ENCODE data around the gene SNTG2. TPM values are rescaled to one million over a fixed set of nuclear protein-coding genes. Genes with fewer than 3 reads are reported as not detected.

Gene SNTG2
- total RNA-seq, 1 donor from 2014 or later: 23.2 TPM

GRCh38 chr2:1266351-1266750 lies 315.7 kb downstream of the SNTG2 start:
- Mint-ChIP-seq H3K4me1 (ENCODE audit: unreplicated experiment) (peaks cover 5% of the 10 kb centered on the region), H3K4me3 (ENCODE audit: unreplicated experiment) (no peak overlapping the region), H3K27ac (ENCODE audit: unreplicated experiment) (no peak overlapping the region), H3K9me3 (ENCODE audit: unreplicated experiment) (no peaks in the 10 kb centered on the region), H3K27me3 (ENCODE audit: unreplicated experiment) (no peaks in the 10 kb centered on the region), H3K36me3 (ENCODE audit: low read depth, unreplicated experiment) (no peaks in the 10 kb centered on the region)
- no peak for DNase-seq (ENCODE audit: low spot score)
- TF ChIP-seq CTCF (IDR thresholded peaks at IDR 0.05; ENCODE audit: unreplicated experiment): no peak

- no peaks in the 10 kb centered on the region for H3K27me3 Mint-ChIP-seq (ENCODE audit: unreplicated experiment)
- TF ChIP-seq CTCF (IDR thresholded peaks at IDR 0.05; ENCODE audit: unreplicated experiment): no peak
- no peaks in the 10 kb centered on the region for H3K9me3 Mint-ChIP-seq (ENCODE audit: unreplicated experiment)
- DNase-seq (ENCODE audit: low spot score): no peak
- no peaks in the 10 kb centered on the region for H3K36me3 Mint-ChIP-seq (ENCODE audit: low read depth, unreplicated experiment)
- H3K4me1 Mint-ChIP-seq (ENCODE audit: unreplicated experiment): peaks cover 5% of the 10 kb centered on the region
- no peak overlapping the region for H3K4me3 Mint-ChIP-seq (ENCODE audit: unreplicated experiment)
- no peak overlapping the region for H3K27ac Mint-ChIP-seq (ENCODE audit: unreplicated experiment)
Measured at GRCh38 chr2:1268034-1268433, 317.4 kb downstream of the SNTG2 start.

- H3K4me1 Mint-ChIP-seq (ENCODE audit: unreplicated experiment): no peaks in the 10 kb centered on the region
- H3K27ac Mint-ChIP-seq (ENCODE audit: unreplicated experiment): no peak overlapping the region
- no peaks in the 10 kb centered on the region for H3K27me3 Mint-ChIP-seq (ENCODE audit: unreplicated experiment)
- H3K36me3 Mint-ChIP-seq (ENCODE audit: low read depth, unreplicated experiment): peaks cover 9% of the 10 kb centered on the region
- H3K4me3 Mint-ChIP-seq (ENCODE audit: unreplicated experiment): no peak overlapping the region
- no peak for TF ChIP-seq CTCF (IDR thresholded peaks at IDR 0.05; ENCODE audit: unreplicated experiment)
- H3K9me3 Mint-ChIP-seq (ENCODE audit: unreplicated experiment): no peaks in the 10 kb centered on the region
- no peak for DNase-seq (ENCODE audit: low spot score)
Measured at GRCh38 chr2:1269812-1270211, 319.2 kb downstream of the SNTG2 start.

GRCh38 chr2:1272835-1273234 lies 322.2 kb downstream of the SNTG2 start:
- Mint-ChIP-seq H3K36me3 (ENCODE audit: low read depth, unreplicated experiment) (peaks cover 9% of the 10 kb centered on the region), H3K27me3 (ENCODE audit: unreplicated experiment) (no peaks in the 10 kb centered on the region), H3K9me3 (ENCODE audit: unreplicated experiment) (no peaks in the 10 kb centered on the region), H3K4me3 (ENCODE audit: unreplicated experiment) (no peak overlapping the region), H3K4me1 (ENCODE audit: unreplicated experiment) (no peaks in the 10 kb centered on the region), H3K27ac (ENCODE audit: unreplicated experiment) (no peak overlapping the region)
- DNase-seq (ENCODE audit: low spot score): no peak
- no peak for TF ChIP-seq CTCF (IDR thresholded peaks at IDR 0.05; ENCODE audit: unreplicated experiment)

GRCh38 chr2:1277634-1278033 lies 327.0 kb downstream of the SNTG2 start:
- no peak for DNase-seq (ENCODE audit: low spot score)
- no peaks in the 10 kb centered on the region for H3K9me3 Mint-ChIP-seq (ENCODE audit: unreplicated experiment)
- no peak overlapping the region for H3K4me3 Mint-ChIP-seq (ENCODE audit: unreplicated experiment)
- H3K27me3 Mint-ChIP-seq (ENCODE audit: unreplicated experiment): peaks cover under 1% of the 10 kb centered on the region
- no peak for TF ChIP-seq CTCF (IDR thresholded peaks at IDR 0.05; ENCODE audit: unreplicated experiment)
- H3K27ac Mint-ChIP-seq (ENCODE audit: unreplicated experiment): no peak overlapping the region
- H3K4me1 Mint-ChIP-seq (ENCODE audit: unreplicated experiment): no peaks in the 10 kb centered on the region
- H3K36me3 Mint-ChIP-seq (ENCODE audit: low read depth, unreplicated experiment): peaks cover 9% of the 10 kb centered on the region

All from endothelial cell (in vitro differentiated cells).